AG04450 (cell line): Measurements from ENCODE around the gene ZNF134. TPM values are rescaled to one million over a fixed set of nuclear protein-coding genes. Genes with fewer than 3 reads are reported as not detected.

Experiments
- CTCF ChIA-PET: fragments of 300-600, 350-600 bp; formaldehyde crosslinking; extraction: SDS; loops from one replicate; lab custom pipeline; 2022; ENCODE audit warnings: antibody characterized with exemption, inconsistent platforms; lab: Charles Lee
- POLR2A ChIA-PET: fragments of 350-600 bp; formaldehyde crosslinking; extraction: SDS; loops from one replicate; lab custom pipeline; 2021; ENCODE audit warnings: antibody characterized with exemption, inconsistent platforms; lab: Yijun Ruan, JAX
- DNase-seq: peaks from one replicate; pipeline ENCODE4 v3.0.0-alpha.2; 2011; ENCODE audit warnings: low read depth, low spot score
- H3K27ac ChIP-seq: one replicate; pipeline ENCODE4 v1.5.1; 2012; ENCODE audit warnings: low read depth, low read length, control low read depth
- H3K27me3 ChIP-seq: one replicate; pipeline ENCODE4 v1.6.0; 2012; ENCODE audit warnings: low read length; ENCODE audit not compliant: control insufficient read depth, insufficient read depth
- H3K4me3 ChIP-seq: 2 replicates; pipeline ENCODE4 v1.5.1; 2011; ENCODE audit warnings: mild to moderate bottlenecking, low read depth, low read length, control low read depth
- H3K9me3 ChIP-seq: 2 replicates; pipeline ENCODE4 v1.5.1; 2012; ENCODE audit warnings: low read length; ENCODE audit not compliant: control insufficient read depth, insufficient read depth
- polyA plus RNA-seq: library from polyadenylated mRNA; depleted of rRNA; stranded (reverse); fragments of >200 nt; gene quantifications from 2 replicates; pipeline ENCODE4 v1.2.3, GENCODE V29; 2011
- TF ChIP-seq, protein P1 (sequence below): IDR thresholded peaks from 2 replicates; pipeline ENCODE4 v1.5.1; 2011; ENCODE audit warnings: low read depth, low read length, control low read depth, inconsistent platforms

Gene ZNF134
- polyA plus RNA-seq, 1 experiment: 10.9 TPM

DNA sequence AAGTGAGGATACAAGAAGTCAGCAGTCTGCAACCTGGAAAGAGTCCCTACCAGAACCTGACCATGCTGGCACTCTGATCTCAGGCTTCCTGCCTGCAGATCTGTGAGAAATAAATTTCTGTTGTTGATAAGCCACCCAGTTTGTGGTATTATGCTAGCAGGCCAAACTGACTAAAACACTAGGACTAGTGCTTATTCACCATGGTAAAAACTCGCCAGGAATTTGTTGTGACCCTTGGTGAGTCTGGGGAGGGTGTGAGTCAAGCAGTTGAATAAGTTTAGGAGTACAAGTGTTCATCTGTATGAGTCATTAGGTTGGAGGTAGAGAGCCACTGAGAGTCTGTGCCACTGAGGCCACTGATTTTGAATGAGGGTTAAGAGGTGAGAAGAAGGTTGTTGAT lies 26.5 kb upstream of the ZNF134 start:
- peak overlapping the region; percentile 21 for H3K27ac ChIP-seq
- ChIA-PET POLR2A (no interaction called here), CTCF (no interaction called here)
- peaks cover 77% of the 10 kb centered on the region for H3K9me3 ChIP-seq
- no peaks in the 10 kb centered on the region for H3K27me3 ChIP-seq
- no peak overlapping the region for H3K4me3 ChIP-seq
- TF ChIP-seq, protein P1, sequence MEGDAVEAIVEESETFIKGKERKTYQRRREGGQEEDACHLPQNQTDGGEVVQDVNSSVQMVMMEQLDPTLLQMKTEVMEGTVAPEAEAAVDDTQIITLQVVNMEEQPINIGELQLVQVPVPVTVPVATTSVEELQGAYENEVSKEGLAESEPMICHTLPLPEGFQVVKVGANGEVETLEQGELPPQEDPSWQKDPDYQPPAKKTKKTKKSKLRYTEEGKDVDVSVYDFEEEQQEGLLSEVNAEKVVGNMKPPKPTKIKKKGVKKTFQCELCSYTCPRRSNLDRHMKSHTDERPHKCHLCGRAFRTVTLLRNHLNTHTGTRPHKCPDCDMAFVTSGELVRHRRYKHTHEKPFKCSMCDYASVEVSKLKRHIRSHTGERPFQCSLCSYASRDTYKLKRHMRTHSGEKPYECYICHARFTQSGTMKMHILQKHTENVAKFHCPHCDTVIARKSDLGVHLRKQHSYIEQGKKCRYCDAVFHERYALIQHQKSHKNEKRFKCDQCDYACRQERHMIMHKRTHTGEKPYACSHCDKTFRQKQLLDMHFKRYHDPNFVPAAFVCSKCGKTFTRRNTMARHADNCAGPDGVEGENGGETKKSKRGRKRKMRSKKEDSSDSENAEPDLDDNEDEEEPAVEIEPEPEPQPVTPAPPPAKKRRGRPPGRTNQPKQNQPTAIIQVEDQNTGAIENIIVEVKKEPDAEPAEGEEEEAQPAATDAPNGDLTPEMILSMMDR: no peak
- DNase-seq: peak; percentile 15

DNA sequence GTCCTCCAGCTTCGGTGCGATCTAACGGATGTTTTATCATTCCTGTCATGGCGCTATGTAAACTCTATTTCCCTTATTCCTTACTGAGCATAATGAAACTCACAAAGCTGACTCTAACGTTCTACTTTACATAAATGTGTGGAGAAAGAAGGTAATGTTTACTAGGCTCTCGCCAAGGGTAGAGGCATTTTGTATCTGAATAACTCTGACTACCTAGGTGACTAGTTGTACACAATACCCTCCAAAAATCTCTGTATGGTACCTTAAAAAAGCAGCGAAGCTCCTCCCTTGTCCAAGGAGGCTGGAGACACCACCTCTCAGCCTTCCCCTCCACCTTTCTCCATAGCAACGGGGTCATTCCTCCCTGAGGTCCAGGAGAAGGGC lies 14.7 kb upstream of the ZNF134 start:
- ChIA-PET POLR2A (no interaction called here), CTCF (no interaction called here)
- H3K27me3 ChIP-seq: no peaks in the 10 kb centered on the region
- no peaks in the 10 kb centered on the region; the same call in none of the 2 replicates for H3K9me3 ChIP-seq
- TF ChIP-seq, protein P1: no peak
- peak overlapping the region; percentile 88 for H3K4me3 ChIP-seq
- H3K27ac ChIP-seq: no peak overlapping the region
- no peak for DNase-seq

DNA sequence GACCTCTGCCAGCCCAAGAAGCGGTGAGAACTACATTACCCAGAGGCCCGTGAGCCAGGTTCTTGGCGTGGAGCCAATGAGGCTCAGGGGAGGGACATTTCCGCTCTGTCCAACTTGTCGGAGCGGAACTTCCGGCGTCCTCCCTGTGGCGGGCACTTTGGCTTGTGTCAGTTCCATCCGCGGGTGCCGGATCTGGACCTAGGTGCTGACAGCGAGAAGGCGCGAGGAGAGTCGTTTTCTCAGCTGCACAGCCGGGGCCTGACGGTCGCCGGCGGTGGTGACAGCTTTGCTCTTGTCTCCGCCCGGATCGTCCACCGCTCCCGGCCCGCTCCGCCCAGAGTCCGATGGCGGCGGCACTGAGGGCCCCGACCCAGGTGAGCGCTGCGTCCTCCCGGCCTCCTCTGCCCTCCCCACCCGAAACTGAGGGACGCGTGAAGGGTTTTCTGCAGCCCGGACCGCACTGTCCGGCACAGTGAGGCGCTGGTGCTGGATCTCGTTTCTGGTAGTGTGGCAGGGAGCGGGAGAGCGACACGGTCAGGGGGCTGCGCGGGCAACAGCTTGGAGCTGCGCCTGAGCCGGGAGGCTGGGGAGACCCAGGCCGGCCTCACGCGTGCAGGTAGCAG lies 14.2 kb upstream of the ZNF134 start, which contains the start of gene ZNF530:
Gene ZNF530, plus strand, starts transcription at position 125 of the 623 bp plus-strand sequence. CDS start 4,461 bp downstream, outside the sequence.
- H3K9me3 ChIP-seq: no peaks in the 10 kb centered on the region; the same call in none of the 2 replicates
- H3K27ac ChIP-seq: no peak within 1 kb of the TSS
- H3K4me3 ChIP-seq: peak within 1 kb of the TSS; percentile 88
- peak; percentile 81 for DNase-seq
- no peaks in the 10 kb centered on the region for H3K27me3 ChIP-seq
- CTCF ChIA-PET: no interaction called here
- TF ChIP-seq, protein P1: no peak
- POLR2A ChIA-PET: no interaction called here

DNA sequence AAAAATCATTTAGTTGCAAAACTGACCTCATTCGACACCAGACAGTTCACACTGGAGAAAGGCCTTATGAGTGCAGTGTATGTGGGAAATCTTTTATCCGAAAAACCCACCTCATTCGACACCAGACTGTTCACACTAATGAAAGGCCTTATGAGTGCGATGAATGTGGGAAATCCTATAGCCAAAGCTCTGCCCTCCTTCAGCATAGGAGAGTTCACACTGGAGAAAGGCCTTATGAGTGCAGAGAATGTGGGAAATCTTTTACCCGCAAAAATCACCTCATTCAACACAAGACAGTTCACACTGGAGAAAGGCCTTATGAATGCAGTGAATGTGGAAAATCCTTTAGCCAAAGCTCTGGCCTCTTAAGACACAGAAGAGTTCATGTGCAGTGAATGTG lies 7.1 kb upstream of the ZNF134 start:
- ChIA-PET CTCF (no interaction called here), POLR2A (no interaction called here)
- Histone ChIP-seq H3K4me3 (no peak overlapping the region), H3K9me3 (peaks cover 5% of the 10 kb centered on the region; the same call in 1 of the 2 replicates), H3K27me3 (no peaks in the 10 kb centered on the region), H3K27ac (no peak overlapping the region)
- TF ChIP-seq, protein P1: no peak
- DNase-seq: no peak

DNA sequence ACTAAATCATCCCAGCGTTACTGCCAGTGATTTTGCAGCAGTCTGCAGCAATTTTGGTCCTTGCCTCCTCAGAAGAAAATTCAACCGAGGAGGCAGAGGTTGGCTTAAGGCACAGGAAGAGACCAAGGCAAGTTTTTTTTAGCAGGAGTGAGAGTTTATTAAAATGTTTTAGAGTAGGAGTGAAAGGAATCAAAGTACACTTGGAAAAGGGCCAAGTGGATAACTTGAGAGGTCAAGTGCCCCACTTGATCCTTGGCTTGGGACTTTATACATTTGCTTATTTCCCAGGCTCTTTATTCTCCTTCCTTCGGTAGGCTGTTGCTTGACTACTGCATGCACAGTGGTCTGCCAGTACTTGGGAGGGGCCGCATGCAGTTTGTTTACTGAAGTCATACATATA lies 2.9 kb upstream of the ZNF134 start:
- Histone ChIP-seq H3K9me3 (peaks cover 25% of the 10 kb centered on the region), H3K27me3 (no peaks in the 10 kb centered on the region), H3K4me3 (no peak overlapping the region), H3K27ac (no peak overlapping the region)
- TF ChIP-seq, protein P1: no peak
- CTCF ChIA-PET: no interaction called here
- POLR2A ChIA-PET: no interaction called here
- no peak for DNase-seq
